ENCODE results near the gene CMTM1.

DNA sequence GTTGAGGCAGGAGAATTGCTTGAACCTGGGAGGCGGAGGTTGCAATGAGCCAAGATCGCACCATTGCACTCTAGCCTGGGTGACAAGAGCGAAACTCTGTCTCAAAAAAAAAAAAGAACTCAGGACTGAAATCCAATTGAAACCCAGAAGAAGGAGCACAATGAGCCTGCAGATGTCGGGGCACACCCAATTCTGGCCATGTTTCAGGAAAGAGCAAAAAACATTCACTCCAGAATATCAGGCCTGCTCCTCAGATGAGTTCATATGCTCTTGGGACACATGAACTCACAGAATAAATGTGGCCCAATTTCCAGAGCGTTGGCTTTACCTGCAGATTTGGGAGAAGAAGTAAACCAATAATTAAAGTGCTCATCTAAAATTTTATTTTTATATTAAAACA lies 10.1 kb downstream of the CMTM1 start:
- TF ChIP-seq, protein P1, sequence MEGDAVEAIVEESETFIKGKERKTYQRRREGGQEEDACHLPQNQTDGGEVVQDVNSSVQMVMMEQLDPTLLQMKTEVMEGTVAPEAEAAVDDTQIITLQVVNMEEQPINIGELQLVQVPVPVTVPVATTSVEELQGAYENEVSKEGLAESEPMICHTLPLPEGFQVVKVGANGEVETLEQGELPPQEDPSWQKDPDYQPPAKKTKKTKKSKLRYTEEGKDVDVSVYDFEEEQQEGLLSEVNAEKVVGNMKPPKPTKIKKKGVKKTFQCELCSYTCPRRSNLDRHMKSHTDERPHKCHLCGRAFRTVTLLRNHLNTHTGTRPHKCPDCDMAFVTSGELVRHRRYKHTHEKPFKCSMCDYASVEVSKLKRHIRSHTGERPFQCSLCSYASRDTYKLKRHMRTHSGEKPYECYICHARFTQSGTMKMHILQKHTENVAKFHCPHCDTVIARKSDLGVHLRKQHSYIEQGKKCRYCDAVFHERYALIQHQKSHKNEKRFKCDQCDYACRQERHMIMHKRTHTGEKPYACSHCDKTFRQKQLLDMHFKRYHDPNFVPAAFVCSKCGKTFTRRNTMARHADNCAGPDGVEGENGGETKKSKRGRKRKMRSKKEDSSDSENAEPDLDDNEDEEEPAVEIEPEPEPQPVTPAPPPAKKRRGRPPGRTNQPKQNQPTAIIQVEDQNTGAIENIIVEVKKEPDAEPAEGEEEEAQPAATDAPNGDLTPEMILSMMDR (IDR thresholded peaks at IDR 0.05; ENCODE audit: low read depth, low read length, poor library complexity, severe bottlenecking): no peak
- no peak for TF ChIP-seq EZH2phosphoT487 (IDR thresholded peaks at IDR 0.05; ENCODE audit: borderline replicate concordance, low read length)
